Sigmoid colon (tissue), 4 donors: ENCODE data around the gene ECSCR.

ENCODE experiments used
- CTCF ChIP-seq, 4 experiments: fragments of 450-650 bp in 3 of 4; fragments of 200-600 bp in 1 of 4; IDR thresholded peaks; one replicate each; pipeline ENCODE4 v1.5.1; 2016 to 2019; ENCODE audit warnings: antibody characterized with exemption in 4 of 4, mild to moderate bottlenecking in 3 of 4, moderate library complexity in 2 of 4
- EP300 ChIP-seq, 4 donors: sonication (generic); formaldehyde crosslinking; IDR thresholded peaks; one replicate each; pipeline ENCODE4 v1.6.1; 2017; ENCODE audit warnings: antibody characterized with exemption in 4 of 4
- POLR2A ChIP-seq, 2 donors: fragments of 450-650 bp; IDR thresholded peaks; one replicate each; pipeline ENCODE4 v1.6.1; 2016; ENCODE audit warnings: antibody characterized with exemption in 2 of 2, mild to moderate bottlenecking in 2 of 2, moderate library complexity in 2 of 2
- POLR2AphosphoS5 ChIP-seq, 4 donors: sonication (generic); formaldehyde crosslinking; IDR thresholded peaks; one replicate each; pipeline ENCODE4 v1.6.1; 2017; ENCODE audit warnings: antibody characterized with exemption in 4 of 4

GRCh38 chr5:139402561-139403158 is 59.9 kb downstream of the ECSCR start:
- no peak for TF ChIP-seq POLR2AphosphoS5 (IDR thresholded peaks at IDR 0.05)
- TF ChIP-seq EP300 (IDR thresholded peaks at IDR 0.05) = no peak
- no peak for TF ChIP-seq CTCF (IDR thresholded peaks at IDR 0.05)
- no peak for TF ChIP-seq POLR2A (IDR thresholded peaks at IDR 0.05)
